ENCODE measurements around the gene LAMB4. TPM values are rescaled to one million over a fixed set of nuclear protein-coding genes. Genes with fewer than 3 reads are reported as not detected.

LAMB4 gene
- polyA plus RNA-seq, 1 of the 3 experiments (the other 2 are of a cell fraction) = 0.36 TPM

GRCh38 chr7:108147031-108147563 lies 16.9 kb upstream of the LAMB4 start:
- Histone ChIP-seq H4K20me1 (ENCODE audit: insufficient read depth) (no peaks in the 10 kb centered on the region), H2AFZ (ENCODE audit: low read depth) (no peak overlapping the region), H3K9ac (no peak overlapping the region), H3K27me3 (ENCODE audit: insufficient read depth) (no peaks in the 10 kb centered on the region), H3K9me2 (no peaks in the 10 kb centered on the region), H3K27ac (ENCODE audit: low read depth in 2 of 2, low read length in 1 of 2) (no peak overlapping the region), H3K4me3 (ENCODE audit: low read depth in 2 of 2, low read length in 1 of 2) (no peak overlapping the region), H3K36me3 (replicated peaks in 1 of 2; ENCODE audit: control insufficient read depth in 1 of 2, insufficient read depth in 2 of 2, low read length in 1 of 2) (peaks cover 0 to 18% of the 10 kb centered on the region in 2 experiments), H3K9me3 (no peaks in the 10 kb centered on the region), H3K4me2 (no peak overlapping the region), H3F3A (replicated peaks; ENCODE audit: insufficient read depth) (no peaks in the 10 kb centered on the region), H3K4me1 (ENCODE audit: control insufficient read depth in 1 of 2, insufficient read depth in 2 of 2, low read depth in 1 of 2, low read length in 1 of 2) (peaks cover 0 to 6% of the 10 kb centered on the region in 2 experiments; a peak in 1 of 4 replicates), H3K79me2 (ENCODE audit: insufficient read depth) (no peaks in the 10 kb centered on the region)
- ChIA-PET CTCF (interaction anchor here (0.6 to 3.4 kb wide), 24 partner anchors 10 to 553 kb away, joined by 3 to 90 read pairs (median 12); partner anchors contain the start of gene LAMB4), POLR2A (interaction anchor here (2.0 kb wide), 1 partner anchor 145 kb away, joined by 9 read pairs; the partner anchor contains the start of gene LAMB1)
- no peak for TF ChIP-seq TEAD4 (IDR thresholded peaks at IDR 0.05; ENCODE audit: borderline replicate concordance, insufficient read depth)
- no peak for TF ChIP-seq ZBTB33 (IDR thresholded peaks at IDR 0.05; ENCODE audit: borderline replicate concordance, low read depth)
- TF ChIP-seq SIN3A (IDR thresholded peaks at IDR 0.05; ENCODE audit: borderline replicate concordance, low read depth, low read length) = no peak
- TF ChIP-seq NFIC (IDR thresholded peaks at IDR 0.05; ENCODE audit: borderline replicate concordance) = no peak
- no peak for TF ChIP-seq FOXM1 (IDR thresholded peaks at IDR 0.05; ENCODE audit: low read depth)
- no peak for TF ChIP-seq MAX (IDR thresholded peaks at IDR 0.05; ENCODE audit: low read depth)
- no peak for TF ChIP-seq CHD2 (IDR thresholded peaks at IDR 0.05; ENCODE audit: low read length, partially characterized antibody)
- TF ChIP-seq PBX3 (IDR thresholded peaks at IDR 0.05) = no peak
- TF ChIP-seq POLR2AphosphoS5 (IDR thresholded peaks at IDR 0.05; ENCODE audit: low read depth, low read length) = no peak
- no peak for TF ChIP-seq CTCF (IDR thresholded peaks at IDR 0.05)
- no peak for TF ChIP-seq USF1 (IDR thresholded peaks at IDR 0.05; ENCODE audit: borderline replicate concordance, low read depth)
- no peak for TF ChIP-seq JUND (IDR thresholded peaks at IDR 0.05)
- no peak for TF ChIP-seq RCOR1 (IDR thresholded peaks at IDR 0.05; ENCODE audit: low read length)
- TF ChIP-seq YY1 (IDR thresholded peaks at IDR 0.05; ENCODE audit: low read depth) = no peak
- WGBS (ENCODE audit: low lambda C conversion rate) = 86% methylated on average over 6 of the region's 6 CpGs
- no peak for DNase-seq
